ENCODE data around the gene RNU6-7.

GRCh38 chr14:32169191-32169590, 32.7 kb upstream of the RNU6-7 start:
- no peak for TF ChIP-seq CTCF (IDR thresholded peaks at IDR 0.05; ENCODE audit: borderline replicate concordance, extremely low read depth, low read length, poor library complexity, severe bottlenecking)
- TF ChIP-seq EZH2 (IDR thresholded peaks at IDR 0.05; ENCODE audit: borderline replicate concordance, low read depth, low read length, severe bottlenecking), result no peak
